Neural cell (in vitro differentiated cells): ENCODE results near the gene CLEC16A. TPM values are rescaled to one million over a fixed set of nuclear protein-coding genes. Genes with fewer than 3 reads are reported as not detected.

Experiments used
- H2AFZ ChIP-seq: fragments of 200-600, 300-800 bp; sonication (generic), shearing (Covaris generic); 2 replicates; pipeline ENCODE4 v1.6.0; 2014; ENCODE audit warnings: low read depth, mild to moderate bottlenecking, antibody characterized with exemption, low read length, moderate library complexity
- H3F3A ChIP-seq: fragments of 200-600 bp; shearing (Covaris generic); 2 replicates; pipeline ENCODE4 v1.6.1; 2016; ENCODE audit warnings: mild to moderate bottlenecking, moderate library complexity, mixed read lengths, antibody characterized with exemption, low read length; ENCODE audit not compliant: insufficient read depth, poor library complexity, severe bottlenecking
- H3K27ac ChIP-seq: fragments of 200-600, 300-800 bp; sonication (generic), shearing (Covaris generic); 2 replicates; pipeline ENCODE4 v1.5.1; 2014; ENCODE audit warnings: mild to moderate bottlenecking, low read length, moderate library complexity
- H3K27me3 ChIP-seq: fragments of 300-800, 200-600 bp; sonication (generic), shearing (Covaris generic); 2 replicates; pipeline ENCODE4 v1.6.0; 2014; ENCODE audit warnings: mild to moderate bottlenecking, low read depth, low read length, moderate library complexity; ENCODE audit not compliant: insufficient read depth
- H3K36me3 ChIP-seq: fragments of 300-800, 200-600 bp; sonication (generic), shearing (Covaris generic); 2 replicates; pipeline ENCODE4 v1.5.1; 2014; ENCODE audit warnings: mild to moderate bottlenecking, antibody characterized with exemption, low read length, moderate library complexity; ENCODE audit not compliant: insufficient read depth
- H3K4me2 ChIP-seq: fragments of 300-800, 200-600 bp; sonication (generic), shearing (Covaris generic); 2 replicates; pipeline ENCODE4 v1.6.0; 2014; ENCODE audit warnings: mild to moderate bottlenecking, low read length
- H3K4me3 ChIP-seq: fragments of 300-800, 200-600 bp; sonication (generic), shearing (Covaris generic); 2 replicates; pipeline ENCODE4 v1.5.1; 2014; ENCODE audit warnings: mild to moderate bottlenecking, low read length, moderate library complexity
- H3K79me2 ChIP-seq: fragments of 200-600 bp; shearing (Covaris generic); replicated peaks from 2 replicates; pipeline ENCODE4 v1.6.0; 2014; ENCODE audit warnings: mild to moderate bottlenecking, low read length, moderate library complexity; ENCODE audit not compliant: insufficient read depth
- H3K9ac ChIP-seq: fragments of 300-800, 200-600 bp; sonication (generic), shearing (Covaris generic); 2 replicates; pipeline ENCODE4 v1.6.1; 2016; ENCODE audit warnings: mild to moderate bottlenecking, low read length, mixed read lengths
- H3K9me2 ChIP-seq: fragments of 200-600 bp; shearing (Covaris generic); 2 replicates; pipeline ENCODE4 v1.6.1; 2016; ENCODE audit warnings: mild to moderate bottlenecking, low read length, mixed read lengths; ENCODE audit not compliant: insufficient read depth
- H3K9me3 ChIP-seq: fragments of 200-600, 300-800 bp; sonication (generic), shearing (Covaris generic); 2 replicates; pipeline ENCODE4 v1.6.1; 2016; ENCODE audit warnings: mild to moderate bottlenecking, mixed run types, low read length, moderate library complexity, mixed read lengths
- H4K20me1 ChIP-seq: fragments of 200-600 bp; shearing (Covaris generic); 2 replicates; pipeline ENCODE4 v1.6.1; 2016; ENCODE audit warnings: mild to moderate bottlenecking, mixed run types; ENCODE audit not compliant: insufficient read depth
- EP300 ChIP-seq: fragments of 450-650 bp; conservative IDR thresholded peaks from 2 replicates; pipeline ENCODE4 v1.6.1; 2014; ENCODE audit warnings: antibody characterized with exemption, mild to moderate bottlenecking, moderate library complexity; ENCODE audit not compliant: poor library complexity, severe bottlenecking
- EZH2 ChIP-seq: fragments of 200-600, 300-800 bp; shearing (Covaris generic), sonication (generic); IDR thresholded peaks from 2 replicates; pipeline ENCODE4 v1.6.1; 2014; ENCODE audit warnings: antibody characterized with exemption, low read length, borderline replicate concordance, mild to moderate bottlenecking; ENCODE audit not compliant: insufficient read depth, poor library complexity, severe bottlenecking
- MXI1 ChIP-seq: fragments of 450-650 bp; conservative IDR thresholded peaks from 2 replicates; pipeline ENCODE4 v1.6.1; 2014; ENCODE audit warnings: antibody characterized with exemption, mild to moderate bottlenecking; ENCODE audit not compliant: poor library complexity, severe bottlenecking
- POLR2AphosphoS5 ChIP-seq: IDR thresholded peaks from 2 replicates; pipeline ENCODE4 v1.6.1; 2012
- RAD21 ChIP-seq: fragments of 450-650 bp; conservative IDR thresholded peaks from 2 replicates; pipeline ENCODE4 v1.6.1; 2014; ENCODE audit warnings: antibody characterized with exemption, mild to moderate bottlenecking, moderate library complexity
- SMC3 ChIP-seq: fragments of 450-650 bp; conservative IDR thresholded peaks from 2 replicates; pipeline ENCODE4 v1.6.1; 2014; ENCODE audit warnings: antibody characterized with exemption, mild to moderate bottlenecking, moderate library complexity; ENCODE audit not compliant: poor library complexity
- TAF1 ChIP-seq: IDR thresholded peaks from 2 replicates; pipeline ENCODE4 v1.6.1; 2012; ENCODE audit warnings: low read depth
- polyA plus RNA-seq: library from polyadenylated mRNA; depleted of rRNA; stranded (reverse); fragments of >200 nt; gene quantifications from 2 replicates; pipeline ENCODE4 v1.2.3, GENCODE V29; 2014
- TF ChIP-seq, protein P1 (sequence below): IDR thresholded peaks from 2 replicates; pipeline ENCODE4 v1.6.1; 2012; ENCODE audit warnings: borderline replicate concordance
- TF ChIP-seq, protein P2 (sequence below): fragments of 450-650 bp; IDR thresholded peaks from 2 replicates; pipeline ENCODE4 v1.5.1; 2014; ENCODE audit warnings: antibody characterized with exemption, mild to moderate bottlenecking, moderate library complexity; ENCODE audit not compliant: poor library complexity, severe bottlenecking

Gene CLEC16A
- polyA plus RNA-seq, 1 donor from 2014 or later = 11.1 TPM

DNA sequence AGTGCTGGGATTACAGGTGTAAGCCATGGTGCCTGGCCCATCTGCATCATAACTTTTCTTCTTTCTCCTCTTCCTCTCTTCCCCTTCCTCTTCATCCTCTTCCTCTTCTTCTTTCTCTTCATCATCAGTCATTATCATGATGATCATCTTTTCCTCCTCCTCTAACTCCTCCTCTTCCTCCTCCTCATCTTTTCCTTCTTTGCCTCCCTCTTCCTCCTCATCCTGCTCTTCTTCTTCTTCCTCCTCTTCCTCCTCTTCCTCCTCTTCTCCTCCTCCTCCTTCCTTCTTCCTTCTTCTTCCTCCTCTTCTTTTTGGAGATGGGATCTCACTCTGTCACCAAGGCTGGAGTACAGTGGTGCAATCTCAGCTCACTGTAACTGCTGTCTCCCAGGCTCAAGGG, 249.1 kb downstream of the CLEC16A start:
- Histone ChIP-seq H4K20me1 (no peaks in the 10 kb centered on the region), H3K79me2 (no peaks in the 10 kb centered on the region), H3K36me3 (no peaks in the 10 kb centered on the region), H3K9me3 (no peaks in the 10 kb centered on the region), H2AFZ (no peak overlapping the region), H3K27me3 (no peaks in the 10 kb centered on the region), H3K9ac (no peak overlapping the region), H3K4me3 (no peak overlapping the region), H3K9me2 (no peaks in the 10 kb centered on the region), H3K27ac (no peak overlapping the region), H3K4me2 (no peak overlapping the region), H3F3A (no peaks in the 10 kb centered on the region)
- TF ChIP-seq EP300 = no peak

DNA sequence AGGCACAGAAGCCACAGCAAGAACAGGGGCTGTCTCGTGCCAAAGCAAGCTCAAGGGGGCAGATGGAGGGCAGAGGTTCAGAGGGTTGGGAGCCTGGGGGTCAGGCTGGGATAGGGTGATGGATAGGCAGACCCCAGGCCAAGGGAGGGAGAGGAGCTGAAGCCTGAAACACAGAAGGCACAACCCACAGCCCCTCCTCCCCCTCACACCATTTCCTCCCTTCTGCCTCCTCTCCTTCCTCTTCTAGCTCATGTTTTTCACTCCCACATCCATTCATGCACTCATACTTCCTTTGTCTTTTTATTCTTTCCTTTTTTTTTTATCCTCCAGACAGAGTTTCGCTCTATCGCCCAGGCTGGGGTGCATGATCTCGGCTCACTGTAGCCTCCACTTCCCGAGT, 250.5 kb downstream of the CLEC16A start:
- no peaks in the 10 kb centered on the region for H3K27me3 ChIP-seq
- H3F3A ChIP-seq = no peaks in the 10 kb centered on the region
- H3K9ac ChIP-seq = no peak overlapping the region
- H3K4me3 ChIP-seq = no peak overlapping the region
- H3K27ac ChIP-seq = no peak overlapping the region
- H3K36me3 ChIP-seq = no peaks in the 10 kb centered on the region
- H3K9me2 ChIP-seq = no peaks in the 10 kb centered on the region
- H4K20me1 ChIP-seq = no peaks in the 10 kb centered on the region
- H3K79me2 ChIP-seq = no peaks in the 10 kb centered on the region
- no peak overlapping the region for H2AFZ ChIP-seq
- H3K4me2 ChIP-seq = no peak overlapping the region
- no peaks in the 10 kb centered on the region for H3K9me3 ChIP-seq
- TF ChIP-seq RAD21 (no peak), SMC3 (no peak), MXI1 (no peak)
- TF ChIP-seq, protein P1, sequence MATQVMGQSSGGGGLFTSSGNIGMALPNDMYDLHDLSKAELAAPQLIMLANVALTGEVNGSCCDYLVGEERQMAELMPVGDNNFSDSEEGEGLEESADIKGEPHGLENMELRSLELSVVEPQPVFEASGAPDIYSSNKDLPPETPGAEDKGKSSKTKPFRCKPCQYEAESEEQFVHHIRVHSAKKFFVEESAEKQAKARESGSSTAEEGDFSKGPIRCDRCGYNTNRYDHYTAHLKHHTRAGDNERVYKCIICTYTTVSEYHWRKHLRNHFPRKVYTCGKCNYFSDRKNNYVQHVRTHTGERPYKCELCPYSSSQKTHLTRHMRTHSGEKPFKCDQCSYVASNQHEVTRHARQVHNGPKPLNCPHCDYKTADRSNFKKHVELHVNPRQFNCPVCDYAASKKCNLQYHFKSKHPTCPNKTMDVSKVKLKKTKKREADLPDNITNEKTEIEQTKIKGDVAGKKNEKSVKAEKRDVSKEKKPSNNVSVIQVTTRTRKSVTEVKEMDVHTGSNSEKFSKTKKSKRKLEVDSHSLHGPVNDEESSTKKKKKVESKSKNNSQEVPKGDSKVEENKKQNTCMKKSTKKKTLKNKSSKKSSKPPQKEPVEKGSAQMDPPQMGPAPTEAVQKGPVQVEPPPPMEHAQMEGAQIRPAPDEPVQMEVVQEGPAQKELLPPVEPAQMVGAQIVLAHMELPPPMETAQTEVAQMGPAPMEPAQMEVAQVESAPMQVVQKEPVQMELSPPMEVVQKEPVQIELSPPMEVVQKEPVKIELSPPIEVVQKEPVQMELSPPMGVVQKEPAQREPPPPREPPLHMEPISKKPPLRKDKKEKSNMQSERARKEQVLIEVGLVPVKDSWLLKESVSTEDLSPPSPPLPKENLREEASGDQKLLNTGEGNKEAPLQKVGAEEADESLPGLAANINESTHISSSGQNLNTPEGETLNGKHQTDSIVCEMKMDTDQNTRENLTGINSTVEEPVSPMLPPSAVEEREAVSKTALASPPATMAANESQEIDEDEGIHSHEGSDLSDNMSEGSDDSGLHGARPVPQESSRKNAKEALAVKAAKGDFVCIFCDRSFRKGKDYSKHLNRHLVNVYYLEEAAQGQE = no peak

DNA sequence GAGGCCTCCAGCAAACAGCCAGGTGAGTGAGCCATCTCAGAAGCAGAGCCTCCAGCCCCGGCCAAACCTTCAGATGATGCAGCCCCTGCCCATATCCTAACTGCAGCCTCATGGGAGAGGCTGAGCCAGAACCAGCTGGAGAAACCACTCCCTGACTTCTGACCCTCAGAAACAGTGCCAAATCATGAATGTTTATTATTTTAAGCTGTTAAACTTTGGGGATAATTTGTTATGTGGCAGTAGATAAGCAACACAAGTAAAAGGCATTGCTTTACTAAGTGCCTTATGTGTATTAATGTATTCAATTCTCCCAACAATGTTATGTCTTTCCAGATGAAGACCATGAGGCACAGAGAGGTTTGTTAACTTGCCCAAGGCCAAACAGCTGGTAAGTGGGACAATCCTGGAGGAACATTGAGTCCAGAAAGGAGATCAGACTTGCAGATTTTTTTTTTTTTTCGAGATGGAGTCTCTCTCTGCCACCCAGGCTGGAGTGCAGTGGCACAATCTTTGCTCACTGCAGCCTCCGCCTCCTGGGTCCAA, 252.0 kb downstream of the CLEC16A start:
- H3K4me3 ChIP-seq = no peak overlapping the region
- H3K9me3 ChIP-seq = no peaks in the 10 kb centered on the region

More for the DNA sequence above, 252.0 kb downstream of the CLEC16A start:
- no peak for TF ChIP-seq SMC3
- no peak for TF ChIP-seq MXI1
- no peak for TF ChIP-seq EZH2
- TF ChIP-seq RAD21 = no peak
- TF ChIP-seq, protein P2, sequence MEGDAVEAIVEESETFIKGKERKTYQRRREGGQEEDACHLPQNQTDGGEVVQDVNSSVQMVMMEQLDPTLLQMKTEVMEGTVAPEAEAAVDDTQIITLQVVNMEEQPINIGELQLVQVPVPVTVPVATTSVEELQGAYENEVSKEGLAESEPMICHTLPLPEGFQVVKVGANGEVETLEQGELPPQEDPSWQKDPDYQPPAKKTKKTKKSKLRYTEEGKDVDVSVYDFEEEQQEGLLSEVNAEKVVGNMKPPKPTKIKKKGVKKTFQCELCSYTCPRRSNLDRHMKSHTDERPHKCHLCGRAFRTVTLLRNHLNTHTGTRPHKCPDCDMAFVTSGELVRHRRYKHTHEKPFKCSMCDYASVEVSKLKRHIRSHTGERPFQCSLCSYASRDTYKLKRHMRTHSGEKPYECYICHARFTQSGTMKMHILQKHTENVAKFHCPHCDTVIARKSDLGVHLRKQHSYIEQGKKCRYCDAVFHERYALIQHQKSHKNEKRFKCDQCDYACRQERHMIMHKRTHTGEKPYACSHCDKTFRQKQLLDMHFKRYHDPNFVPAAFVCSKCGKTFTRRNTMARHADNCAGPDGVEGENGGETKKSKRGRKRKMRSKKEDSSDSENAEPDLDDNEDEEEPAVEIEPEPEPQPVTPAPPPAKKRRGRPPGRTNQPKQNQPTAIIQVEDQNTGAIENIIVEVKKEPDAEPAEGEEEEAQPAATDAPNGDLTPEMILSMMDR = no peak
- TF ChIP-seq EP300 = no peak
- TF ChIP-seq POLR2AphosphoS5 = no peak
- TF ChIP-seq, protein P1 = no peak
- TF ChIP-seq TAF1 = no peak
- H2AFZ ChIP-seq = no peak overlapping the region
- H3K9me2 ChIP-seq = no peaks in the 10 kb centered on the region
- no peak overlapping the region for H3K9ac ChIP-seq
- no peaks in the 10 kb centered on the region for H4K20me1 ChIP-seq
- no peak overlapping the region for H3K27ac ChIP-seq
- H3K4me2 ChIP-seq = no peak overlapping the region
- no peaks in the 10 kb centered on the region for H3K36me3 ChIP-seq
- H3K79me2 ChIP-seq = no peaks in the 10 kb centered on the region
- H3K27me3 ChIP-seq = no peaks in the 10 kb centered on the region
- H3F3A ChIP-seq = no peaks in the 10 kb centered on the region
